Vagina (tissue), 2 donors: ENCODE results near the gene MYH11.

Source experiments
- CTCF ChIP-seq, 3 experiments: fragments of 450-650 bp in 2 of 3; fragments of 200-600 bp in 1 of 3; sonication (generic) in 1 of 3; IDR thresholded peaks; one replicate each; pipeline ENCODE4 v1.5.1; 2017 to 2019; ENCODE audit warnings: antibody characterized with exemption in 3 of 3, mild to moderate bottlenecking in 2 of 3, moderate library complexity in 2 of 3
- POLR2A ChIP-seq, 2 donors: fragments of 450-650 bp; IDR thresholded peaks; one replicate each; pipeline ENCODE4 v1.6.1; 2017; ENCODE audit warnings: antibody characterized with exemption in 2 of 2, mild to moderate bottlenecking in 2 of 2, moderate library complexity in 2 of 2

- TF ChIP-seq POLR2A (IDR thresholded peaks at IDR 0.05), result no peak
- TF ChIP-seq CTCF (IDR thresholded peaks at IDR 0.05), result no peak
Measured at GRCh38 chr16:15778999-15779614, 77.7 kb downstream of the MYH11 start.
